NCI-H1417 treated with DMSO at 0.1 percent for 48 hours (cell line): Measurements from ENCODE around the gene CMIP.

Source experiments
- DNase-seq: peaks from one replicate; lab custom pipeline; 2025; lab: John Stamatoyannopoulos, UW

The CMIP gene

GRCh38 chr16:81639348-81639747 lies 194.7 kb downstream of the CMIP start:
- no peak for DNase-seq

- DNase-seq, result no peak
Observed at GRCh38 chr16:81639931-81640680, 195.5 kb downstream of the CMIP start.

GRCh38 chr16:81640681-81641070 lies 196.1 kb downstream of the CMIP start:
- no peak for DNase-seq

- peak; percentile 74 for DNase-seq
Observed at GRCh38 chr16:81641395-81642106, 196.9 kb downstream of the CMIP start.

- DNase-seq, result no peak
Observed at GRCh38 chr16:81642107-81642436, 197.5 kb downstream of the CMIP start.

- no peak for DNase-seq
Observed at GRCh38 chr16:81642943-81643342, 198.3 kb downstream of the CMIP start.

GRCh38 chr16:81645266-81645694 lies 200.7 kb downstream of the CMIP start:
- DNase-seq, result peak; percentile 53

- no peak for DNase-seq
Observed at GRCh38 chr16:81645925-81646324, 201.3 kb downstream of the CMIP start.

GRCh38 chr16:81646561-81646960 lies 202.0 kb downstream of the CMIP start:
- DNase-seq, result no peak

GRCh38 chr16:81647527-81647926 lies 202.9 kb downstream of the CMIP start:
- DNase-seq, result no peak

GRCh38 chr16:81649561-81650184 lies 205.1 kb downstream of the CMIP start:
- DNase-seq, result no peak

GRCh38 chr16:81650281-81650680 lies 205.7 kb downstream of the CMIP start:
- no peak for DNase-seq

GRCh38 chr16:81650982-81651562 lies 206.5 kb downstream of the CMIP start:
- DNase-seq, result no peak

GRCh38 chr16:81651758-81652718 lies 207.4 kb downstream of the CMIP start:
- DNase-seq, result no peak

- DNase-seq, result peak; percentile 87
Observed at GRCh38 chr16:81652798-81653505, 208.3 kb downstream of the CMIP start.

- DNase-seq, result no peak
Observed at GRCh38 chr16:81654346-81654745, 209.7 kb downstream of the CMIP start.

GRCh38 chr16:81655469-81656162 lies 211.0 kb downstream of the CMIP start:
- no peak for DNase-seq

- no peak for DNase-seq
Observed at GRCh38 chr16:81657224-81657623, 212.6 kb downstream of the CMIP start.

GRCh38 chr16:81657781-81658180 lies 213.2 kb downstream of the CMIP start:
- no peak for DNase-seq

GRCh38 chr16:81658373-81658772 lies 213.8 kb downstream of the CMIP start:
- no peak for DNase-seq
